Kidney (tissue), 14 donors: ENCODE results near the gene THEMIS2. TPM values are rescaled to one million over a fixed set of nuclear protein-coding genes. Genes with fewer than 3 reads are reported as not detected.

Source experiments
- DNase-seq, 5 donors: peaks; one replicate each; pipeline ENCODE4 v3.0.0-alpha.2; 2013 to 2020
- FAIRE-seq: peaks from 2 replicates; lab custom pipeline; 2012; peaks lifted over from hg19 to GRCh38; lab: Jason Lieb, UNC
- H3K27ac ChIP-seq, 2 donors: one replicate each; pipeline ENCODE4 v1.7.0; 2013; ENCODE audit warnings: low read depth in 2 of 2, low read length in 2 of 2, inconsistent platforms in 1 of 2
- H3K27me3 ChIP-seq: one replicate; pipeline ENCODE4 v1.7.1; 2013; ENCODE audit warnings: low read length, inconsistent platforms; ENCODE audit not compliant: control insufficient read depth, insufficient read depth
- H3K36me3 ChIP-seq, 3 donors: one replicate each; pipeline versions ENCODE4 v1.7.0 to v1.7.1; 2013; ENCODE audit warnings: low read length in 3 of 3, control low read depth in 1 of 3, inconsistent platforms in 1 of 3; ENCODE audit not compliant: insufficient read depth in 3 of 3, control insufficient read depth in 2 of 3
- H3K4me1 ChIP-seq, 3 donors: one replicate each; pipeline versions ENCODE4 v1.7.0 to v1.7.1; 2013; ENCODE audit warnings: low read length in 3 of 3, inconsistent platforms in 1 of 3, low read depth in 1 of 3; ENCODE audit not compliant: control insufficient read depth in 2 of 3, insufficient read depth in 2 of 3
- H3K4me3 ChIP-seq, 3 donors: one replicate each; pipeline versions ENCODE4 v1.7.0 to v1.8.1; 2013; ENCODE audit warnings: low read length in 3 of 3, control low read depth in 1 of 3, inconsistent platforms in 1 of 3
- H3K9ac ChIP-seq, 3 donors: one replicate each; pipeline versions ENCODE4 v1.7.0 to v1.7.1; 2013; ENCODE audit warnings: low read length in 3 of 3, control low read depth in 1 of 3, inconsistent platforms in 1 of 3
- H3K9me3 ChIP-seq, 3 donors: one replicate each; pipeline versions ENCODE4 v1.7.0 to v1.7.1; 2013; ENCODE audit warnings: low read length in 3 of 3, control low read depth in 1 of 3, inconsistent platforms in 1 of 3; ENCODE audit not compliant: control insufficient read depth in 2 of 3, insufficient read depth in 1 of 3
- CTCF ChIP-seq: IDR thresholded peaks from 3 replicates; pipeline ENCODE4 v1.5.1; 2012; ENCODE audit warnings: mild to moderate bottlenecking, moderate library complexity, borderline replicate concordance; ENCODE audit not compliant: insufficient read depth; ENCODE audit errors: extremely low read depth
- intact Hi-C: fragments of 100-400 bp; cut with DNase I; formaldehyde crosslinking; loops from one replicate; pipeline ENCODE4 v1.11.1; 2022
- polyA plus RNA-seq: library from polyadenylated mRNA; stranded (reverse); fragments of 350-450 nt; fragmentation: Illumina TruSeq; extraction: RNeasy Lipid Tissue Mini Kit (QIAGEN cat#74804); gene quantifications from one replicate; pipeline ENCODE4 v1.2.3, GENCODE V29; 2014; ENCODE audit warnings: low read depth, low replicate concordance; ENCODE audit not compliant: insufficient read depth
- total RNA-seq: library from RNA; stranded (reverse); fragmentation: NEBNext Ultra II Directional; extraction: Animal tissue kit (Norgen Biotek cat#: 25700); gene quantifications from one replicate; pipeline ENCODE4 v1.2.1, GENCODE V29; 2021
- donor health status: control.
- donor health status: control.
- donor health status: control.
- donor health status: control.
- donor health status: control.
- donor health status: DM: yes; HTN: yes; CAD: no.
- donor health status: Normal renal cell carcinoma (clear cell type).

Gene THEMIS2
- total and polyA plus RNA-seq, 2 donors from 2014 or later, result 5.2 to 47.2 TPM

DNA sequence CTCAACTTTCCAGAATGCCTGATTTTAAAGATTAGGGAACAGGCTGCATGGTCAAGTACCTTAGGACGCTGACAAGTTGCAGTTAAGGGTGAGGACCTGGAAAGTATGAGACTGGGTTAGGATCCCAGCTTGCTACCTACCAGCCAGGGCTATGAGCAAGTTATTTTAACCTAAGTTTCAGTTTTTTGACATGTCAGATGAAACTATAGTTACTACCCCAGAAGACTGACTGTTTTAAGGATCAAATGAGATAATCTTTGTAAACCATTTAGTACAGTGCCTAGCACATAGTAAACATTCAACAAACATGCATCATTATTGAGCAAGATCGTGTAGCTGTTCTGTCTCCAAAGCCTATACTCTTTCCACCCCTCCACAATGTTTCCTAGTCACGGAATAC is 14.4 kb downstream of the THEMIS2 start:
- Histone ChIP-seq H3K4me1 (no peaks in the 10 kb centered on the region), H3K27ac (peak overlapping the region in 1 of 2 donors; percentile 65), H3K36me3 (peaks cover 0 to 21% (median 5%) of the 10 kb centered on the region in 3 donors), H3K9ac (no peak overlapping the region), H3K4me3 (no peak overlapping the region), H3K9me3 (no peaks in the 10 kb centered on the region), H3K27me3 (no peaks in the 10 kb centered on the region)
- intact Hi-C loops, result no loop called here
- TF ChIP-seq CTCF, result no peak
- no peak for DNase-seq
- no peak for FAIRE-seq

DNA sequence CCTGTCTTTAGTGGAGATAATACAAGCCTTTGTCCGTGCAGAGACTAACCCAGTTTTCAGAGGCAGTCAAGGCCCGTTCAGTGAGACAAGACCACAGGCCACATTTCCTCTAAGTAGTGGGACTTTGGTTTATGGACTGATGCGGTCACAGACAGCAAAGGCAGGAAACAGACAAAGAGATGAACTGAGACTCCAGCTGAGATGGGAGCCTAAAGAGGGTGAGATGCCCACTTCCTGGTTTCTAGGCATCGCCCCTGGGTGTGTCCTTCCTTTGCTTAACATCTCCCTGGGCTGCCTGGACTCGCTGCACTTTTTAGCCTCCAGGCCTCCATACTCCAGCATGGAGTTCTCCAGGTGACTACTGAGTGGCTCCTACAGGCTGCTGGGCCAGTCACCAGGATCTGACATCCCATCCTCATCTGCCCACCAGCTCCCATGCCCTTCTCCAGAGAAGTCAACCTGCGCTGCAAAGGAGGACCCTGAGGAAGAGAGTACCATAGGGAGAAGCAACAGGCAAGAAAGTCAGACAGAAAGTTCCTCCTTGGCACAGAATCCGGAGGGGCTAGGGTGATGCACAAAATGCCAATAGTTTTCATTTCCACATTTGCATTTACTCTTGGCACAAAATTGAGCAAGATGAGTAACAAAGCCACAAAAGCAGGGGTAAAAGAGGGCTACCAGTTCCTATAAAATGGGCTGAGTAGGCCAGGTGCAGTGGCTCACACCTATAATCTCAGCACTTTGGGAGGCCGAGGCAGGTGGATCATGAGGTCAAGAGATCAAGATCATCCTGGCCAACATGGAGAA is 15.1 kb downstream of the THEMIS2 start:
- Histone ChIP-seq H3K27me3 (no peaks in the 10 kb centered on the region), H3K9ac (no peak overlapping the region), H3K4me1 (no peaks in the 10 kb centered on the region), H3K9me3 (no peaks in the 10 kb centered on the region), H3K4me3 (no peak overlapping the region), H3K36me3 (peaks cover 0 to 27% (median 12%) of the 10 kb centered on the region in 3 donors), H3K27ac (peak overlapping the region in 1 of 2 donors; percentile 65)
- no peak for FAIRE-seq
- DNase-seq, result no peak
- intact Hi-C loops, result no loop called here
- TF ChIP-seq CTCF, result no peak

DNA sequence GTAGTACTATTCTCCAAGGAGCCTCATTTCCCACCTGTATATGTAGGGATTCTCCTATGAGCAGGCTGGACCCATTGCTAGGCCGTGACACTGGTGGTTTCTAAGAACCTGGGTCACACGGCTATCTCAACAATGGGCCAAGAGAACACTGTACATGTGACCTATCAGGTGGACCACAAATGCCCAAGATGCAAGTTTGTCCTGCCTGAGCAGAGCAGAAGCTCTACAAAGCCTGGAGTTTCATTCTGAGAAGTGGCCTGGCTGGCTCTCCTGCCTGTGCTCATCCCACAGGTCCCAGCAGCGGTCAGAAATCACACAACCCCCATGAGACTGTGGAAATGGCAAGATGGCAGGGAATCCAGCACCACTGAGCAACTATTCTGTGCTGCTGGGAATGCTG is 17.2 kb downstream of the THEMIS2 start:
- H3K27me3 ChIP-seq, result no peaks in the 10 kb centered on the region
- no peak overlapping the region for H3K27ac ChIP-seq
- H3K4me1 ChIP-seq, result no peaks in the 10 kb centered on the region
- no peak for TF ChIP-seq CTCF
- DNase-seq (no peak), FAIRE-seq (no peak)
- no peak overlapping the region for H3K4me3 ChIP-seq
- no peaks in the 10 kb centered on the region for H3K9me3 ChIP-seq
- intact Hi-C loops, result no loop called here
- peaks cover 3 to 46% (median 29%) of the 10 kb centered on the region in 3 donors for H3K36me3 ChIP-seq
- no peak overlapping the region for H3K9ac ChIP-seq
